ENCODE data around the gene PLXND1. TPM values are rescaled to one million over a fixed set of nuclear protein-coding genes. Genes with fewer than 3 reads are reported as not detected.

Gene PLXND1
- total and polyA plus RNA-seq, 12 donors: 41.2 to 370 (median 138) TPM

DNA sequence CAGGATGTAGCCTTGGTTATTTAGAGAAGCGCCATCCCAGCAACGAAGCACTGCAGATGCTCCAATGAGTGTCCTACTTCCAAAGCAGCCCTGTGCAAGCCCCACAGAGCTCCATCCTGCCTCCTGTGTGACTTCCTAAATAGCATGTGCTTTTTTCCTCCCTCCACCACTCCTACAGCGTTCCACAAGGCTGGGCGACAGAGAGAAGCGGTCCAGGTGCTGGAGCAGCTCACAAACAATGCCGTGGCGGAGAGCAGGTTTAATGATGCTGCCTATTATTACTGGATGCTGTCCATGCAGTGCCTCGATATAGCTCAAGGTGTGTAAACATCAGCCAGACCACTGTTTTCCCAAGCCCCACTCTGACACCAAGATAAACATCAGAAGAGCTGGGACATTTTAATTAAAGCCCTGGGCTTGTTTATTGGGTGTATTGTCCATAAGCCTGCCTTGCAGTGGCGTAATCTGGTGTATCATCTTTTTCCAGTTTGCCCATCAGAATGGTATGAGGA, 100.2 kb downstream of the PLXND1 start:
- H3K27me3 ChIP-seq: no peaks in the 10 kb centered on the region
- H3K4me1 ChIP-seq (replicated peaks in 1 of 2): peaks cover 0 to 7% of the 10 kb centered on the region in 2 donors
- no peak for TF ChIP-seq POLR2A (IDR thresholded peaks at IDR 0.05)
- TF ChIP-seq, protein P1, sequence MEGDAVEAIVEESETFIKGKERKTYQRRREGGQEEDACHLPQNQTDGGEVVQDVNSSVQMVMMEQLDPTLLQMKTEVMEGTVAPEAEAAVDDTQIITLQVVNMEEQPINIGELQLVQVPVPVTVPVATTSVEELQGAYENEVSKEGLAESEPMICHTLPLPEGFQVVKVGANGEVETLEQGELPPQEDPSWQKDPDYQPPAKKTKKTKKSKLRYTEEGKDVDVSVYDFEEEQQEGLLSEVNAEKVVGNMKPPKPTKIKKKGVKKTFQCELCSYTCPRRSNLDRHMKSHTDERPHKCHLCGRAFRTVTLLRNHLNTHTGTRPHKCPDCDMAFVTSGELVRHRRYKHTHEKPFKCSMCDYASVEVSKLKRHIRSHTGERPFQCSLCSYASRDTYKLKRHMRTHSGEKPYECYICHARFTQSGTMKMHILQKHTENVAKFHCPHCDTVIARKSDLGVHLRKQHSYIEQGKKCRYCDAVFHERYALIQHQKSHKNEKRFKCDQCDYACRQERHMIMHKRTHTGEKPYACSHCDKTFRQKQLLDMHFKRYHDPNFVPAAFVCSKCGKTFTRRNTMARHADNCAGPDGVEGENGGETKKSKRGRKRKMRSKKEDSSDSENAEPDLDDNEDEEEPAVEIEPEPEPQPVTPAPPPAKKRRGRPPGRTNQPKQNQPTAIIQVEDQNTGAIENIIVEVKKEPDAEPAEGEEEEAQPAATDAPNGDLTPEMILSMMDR (IDR thresholded peaks at IDR 0.05): no peak
- no peak overlapping the region for H3K27ac ChIP-seq
- 85 to 95% (median 90%) methylated on average over 9 of the region's 9 CpGs for WGBS, 4 donors
- H3K36me3 ChIP-seq (replicated peaks in 1 of 2): no peaks in the 10 kb centered on the region
- DNase-seq: no peak
- no peak overlapping the region for H3K4me3 ChIP-seq
- H3K9me3 ChIP-seq (replicated peaks in 1 of 3): no peaks in the 10 kb centered on the region
- intact Hi-C loops (cut with DNase I): loop anchor here in 1 of 2 donors (10.0 kb wide), 1 partner anchor 429 kb away; no protein-coding TSS in a partner anchor

DNA sequence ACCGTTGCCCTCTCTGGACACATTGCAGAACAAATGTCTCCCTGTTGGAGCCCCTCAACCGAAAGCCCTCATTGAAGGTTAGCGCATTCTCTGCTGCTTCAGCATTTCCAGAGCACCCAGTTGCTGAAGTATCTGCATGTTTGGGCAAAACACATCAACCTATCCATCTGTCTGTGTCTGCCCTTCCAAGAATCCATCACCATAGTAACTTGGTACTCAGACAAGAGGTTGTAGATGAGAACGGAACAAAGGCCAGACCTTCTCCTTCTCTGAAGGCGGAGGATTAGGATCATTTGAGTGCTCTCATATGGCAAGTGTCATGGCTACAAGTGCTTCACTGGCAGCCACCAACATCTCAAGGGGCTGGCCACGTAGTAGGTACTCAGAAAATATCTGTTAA, 101.1 kb downstream of the PLXND1 start:
- TF ChIP-seq, protein P1 (IDR thresholded peaks at IDR 0.05): no peak
- TF ChIP-seq POLR2A (IDR thresholded peaks at IDR 0.05): no peak
- Histone ChIP-seq H3K27ac (no peak overlapping the region), H3K9me3 (replicated peaks in 1 of 3) (no peaks in the 10 kb centered on the region), H3K4me1 (replicated peaks in 1 of 2) (peaks cover 0 to 7% of the 10 kb centered on the region in 2 donors), H3K36me3 (replicated peaks in 1 of 2) (no peaks in the 10 kb centered on the region), H3K4me3 (no peak overlapping the region), H3K27me3 (no peaks in the 10 kb centered on the region)
- DNase-seq: no peak
- WGBS, 4 donors: 90 to 94% (median 93%) methylated on average over 6 of the region's 6 CpGs
- intact Hi-C loops (cut with DNase I): loop anchor here in 1 of 2 donors (10.0 kb wide), 1 partner anchor 429 kb away; no protein-coding TSS in a partner anchor

Small RNAs within 50 kb of the gene (small RNA-seq; reads per million reads assigned to genes)
- gene RN7SL752P: 0 reads per million in 2 donors

Other genes with a start within 250 kb of the PLXND1 start
- gene EFCAB12, start 178.0 kb downstream of the PLXND1 start, total RNA-seq: 1 to 10 TPM in 2 of 9 donors, under 1 TPM in 6, not detected in 1; 0.17 to 1.3 (median 0.39) TPM
- gene EFCAB12, start 178.0 kb downstream of the PLXND1 start, polyA plus RNA-seq: 1 to 10 TPM in 2 of 3 donors, under 1 TPM in 1; 0.37 to 3.9 (median 2.8) TPM
- gene MBD4, start 166.7 kb downstream of the PLXND1 start, total RNA-seq: 10 to 100 TPM in 8 of 9 donors, 1 to 10 TPM in 1; 9.9 to 32.3 (median 26.0) TPM
- gene MBD4, start 166.7 kb downstream of the PLXND1 start, polyA plus RNA-seq: 10 to 100 TPM; 13.3 to 28.9 (median 13.4) TPM
- 10 to 100 TPM; 15.8 to 38.4 (median 26.0) TPM for gene IFT122, start 166.5 kb downstream of the PLXND1 start, total RNA-seq
- 10 to 100 TPM; 15.7 to 23.9 (median 23.3) TPM for gene IFT122, start 166.5 kb downstream of the PLXND1 start, polyA plus RNA-seq
- gene RHO, start 78.0 kb downstream of the PLXND1 start, total RNA-seq: not detected
- not detected for gene RHO, start 78.0 kb downstream of the PLXND1 start, polyA plus RNA-seq
- gene H1-8, start 63.5 kb downstream of the PLXND1 start, total RNA-seq: not detected
- gene H1-8, start 63.5 kb downstream of the PLXND1 start, polyA plus RNA-seq: not detected

Measured in adrenal gland (tissue), 12 donors.